ENCODE data around the gene TPRA1.

DNA sequence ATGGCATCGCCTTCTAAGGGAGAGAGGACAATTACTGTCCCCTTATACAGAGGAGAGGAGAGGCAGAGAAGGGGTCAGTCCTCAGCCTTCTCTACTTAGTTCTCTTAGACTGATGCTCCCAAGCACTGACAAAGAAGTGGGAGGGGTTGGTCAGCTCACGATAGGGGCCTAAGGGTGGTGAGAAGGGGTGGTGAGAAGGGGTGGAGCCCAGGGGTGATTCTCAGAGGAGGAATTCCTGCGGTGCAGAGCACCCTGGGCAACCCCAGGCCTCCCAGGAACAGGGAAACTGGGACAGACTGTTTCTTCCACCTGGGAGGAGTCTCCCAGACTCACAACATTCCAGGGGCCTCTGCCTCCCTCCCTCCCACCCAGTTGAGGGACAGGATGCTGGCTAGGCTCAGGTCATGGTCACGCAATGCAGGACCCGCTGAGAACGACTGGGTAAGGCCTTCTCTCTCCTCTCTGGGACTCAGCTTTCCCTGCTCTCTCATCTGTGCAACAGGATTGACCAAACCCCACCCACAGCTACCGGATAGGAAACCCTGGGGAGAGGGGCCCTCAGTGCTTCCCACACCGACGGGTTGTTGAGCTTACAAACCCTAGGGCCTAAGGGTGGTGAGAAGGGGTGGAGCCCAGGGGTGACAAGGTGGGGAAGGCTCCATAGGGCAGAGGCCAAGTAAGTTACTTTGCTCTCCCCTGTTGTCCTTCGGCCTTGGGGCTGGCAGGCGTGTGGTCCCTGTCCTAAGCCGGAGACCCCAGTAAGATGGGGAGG lies 1.5 kb downstream of the TPRA1 start:
- TF ChIP-seq EZH2 (IDR thresholded peaks at IDR 0.05) = no peak
- TF ChIP-seq, protein P1, sequence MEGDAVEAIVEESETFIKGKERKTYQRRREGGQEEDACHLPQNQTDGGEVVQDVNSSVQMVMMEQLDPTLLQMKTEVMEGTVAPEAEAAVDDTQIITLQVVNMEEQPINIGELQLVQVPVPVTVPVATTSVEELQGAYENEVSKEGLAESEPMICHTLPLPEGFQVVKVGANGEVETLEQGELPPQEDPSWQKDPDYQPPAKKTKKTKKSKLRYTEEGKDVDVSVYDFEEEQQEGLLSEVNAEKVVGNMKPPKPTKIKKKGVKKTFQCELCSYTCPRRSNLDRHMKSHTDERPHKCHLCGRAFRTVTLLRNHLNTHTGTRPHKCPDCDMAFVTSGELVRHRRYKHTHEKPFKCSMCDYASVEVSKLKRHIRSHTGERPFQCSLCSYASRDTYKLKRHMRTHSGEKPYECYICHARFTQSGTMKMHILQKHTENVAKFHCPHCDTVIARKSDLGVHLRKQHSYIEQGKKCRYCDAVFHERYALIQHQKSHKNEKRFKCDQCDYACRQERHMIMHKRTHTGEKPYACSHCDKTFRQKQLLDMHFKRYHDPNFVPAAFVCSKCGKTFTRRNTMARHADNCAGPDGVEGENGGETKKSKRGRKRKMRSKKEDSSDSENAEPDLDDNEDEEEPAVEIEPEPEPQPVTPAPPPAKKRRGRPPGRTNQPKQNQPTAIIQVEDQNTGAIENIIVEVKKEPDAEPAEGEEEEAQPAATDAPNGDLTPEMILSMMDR (IDR thresholded peaks at IDR 0.05) = no peak
- no peak for TF ChIP-seq EZH2phosphoT487 (IDR thresholded peaks at IDR 0.05)

Measured in neural progenitor cell (in vitro differentiated cells).